Measurements from ENCODE around the gene ZNF3.

DNA sequence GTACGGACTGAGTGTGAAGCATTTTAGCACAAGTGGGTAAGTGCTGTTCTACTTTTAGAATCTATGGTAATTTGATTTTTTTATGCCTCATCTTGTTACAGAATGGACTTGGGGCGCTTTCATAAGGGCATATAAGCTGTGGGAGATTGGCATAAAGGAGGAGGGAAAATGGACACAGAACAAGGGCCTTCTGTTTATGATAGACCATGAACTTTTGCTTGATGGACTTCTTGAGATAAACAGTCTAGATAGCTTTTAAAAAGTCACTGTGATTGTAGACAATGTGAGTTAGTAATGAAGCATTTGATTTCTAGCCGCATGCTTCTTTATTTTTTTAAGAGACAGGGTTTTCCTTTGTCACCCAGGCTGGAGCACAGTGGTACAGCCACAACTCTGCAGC lies 29.9 kb downstream of the ZNF3 start:
- TF ChIP-seq, protein P1, sequence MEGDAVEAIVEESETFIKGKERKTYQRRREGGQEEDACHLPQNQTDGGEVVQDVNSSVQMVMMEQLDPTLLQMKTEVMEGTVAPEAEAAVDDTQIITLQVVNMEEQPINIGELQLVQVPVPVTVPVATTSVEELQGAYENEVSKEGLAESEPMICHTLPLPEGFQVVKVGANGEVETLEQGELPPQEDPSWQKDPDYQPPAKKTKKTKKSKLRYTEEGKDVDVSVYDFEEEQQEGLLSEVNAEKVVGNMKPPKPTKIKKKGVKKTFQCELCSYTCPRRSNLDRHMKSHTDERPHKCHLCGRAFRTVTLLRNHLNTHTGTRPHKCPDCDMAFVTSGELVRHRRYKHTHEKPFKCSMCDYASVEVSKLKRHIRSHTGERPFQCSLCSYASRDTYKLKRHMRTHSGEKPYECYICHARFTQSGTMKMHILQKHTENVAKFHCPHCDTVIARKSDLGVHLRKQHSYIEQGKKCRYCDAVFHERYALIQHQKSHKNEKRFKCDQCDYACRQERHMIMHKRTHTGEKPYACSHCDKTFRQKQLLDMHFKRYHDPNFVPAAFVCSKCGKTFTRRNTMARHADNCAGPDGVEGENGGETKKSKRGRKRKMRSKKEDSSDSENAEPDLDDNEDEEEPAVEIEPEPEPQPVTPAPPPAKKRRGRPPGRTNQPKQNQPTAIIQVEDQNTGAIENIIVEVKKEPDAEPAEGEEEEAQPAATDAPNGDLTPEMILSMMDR (conservative IDR thresholded peaks at IDR 0.05; ENCODE audit: low read length): no peak
- TF ChIP-seq EZH2phosphoT487 (IDR thresholded peaks at IDR 0.05; ENCODE audit: borderline replicate concordance): no peak
